ENCODE results near the gene BCLAF3. TPM values are rescaled to one million over a fixed set of nuclear protein-coding genes. Genes with fewer than 3 reads are reported as not detected.

Gene BCLAF3
- total RNA-seq, 4 donors from 2014 or later, result 16.5 to 20.6 (median 18.1) TPM

GRCh38 chrX:19972984-19973383, 17.9 kb downstream of the BCLAF3 start:
- peaks cover 0 to 10% (median 0%) of the 10 kb centered on the region in 4 donors for H3K4me1 ChIP-seq
- in situ Hi-C loops (cut with MboI; ENCODE audit: low pct_ligation_motif_present in 1 of 4, low pct_unique_long_range_greater_than_20kb in 1 of 4, low sequenced_read_pairs in 3 of 4) (no loop called here), intact Hi-C loops (cut with DNase I; ENCODE audit: low total_unique reads) (no loop called here)
- no peaks in the 10 kb centered on the region for H3K9me3 ChIP-seq
- no peak for TF ChIP-seq CTCF (IDR thresholded peaks at IDR 0.05)
- no peak for TF ChIP-seq POLR2AphosphoS5 (IDR thresholded peaks at IDR 0.05)
- no peak for TF ChIP-seq POLR2A (IDR thresholded peaks at IDR 0.05)
- no peak for TF ChIP-seq EP300 (IDR thresholded peaks at IDR 0.05; ENCODE audit: low read depth)
- H3K27ac ChIP-seq, result no peak overlapping the region
- no peaks in the 10 kb centered on the region for H3K36me3 ChIP-seq
- H3K4me3 ChIP-seq, result no peak overlapping the region
- no peak for DNase-seq
- no peaks in the 10 kb centered on the region for H3K27me3 ChIP-seq

- intact Hi-C loops (cut with DNase I; ENCODE audit: low total_unique reads), result no loop called here
- no peak overlapping the region for H3K27ac ChIP-seq
- no peaks in the 10 kb centered on the region for H3K4me1 ChIP-seq
- H3K9me3 ChIP-seq, result no peaks in the 10 kb centered on the region
- H3K36me3 ChIP-seq, result no peaks in the 10 kb centered on the region
- H3K4me3 ChIP-seq, result no peak overlapping the region
- no peaks in the 10 kb centered on the region for H3K27me3 ChIP-seq
- DNase-seq, result no peak
- 85% methylated on average over 6 of the region's 6 CpGs; no CpG with 5 or more reads in 1 of the 2 donors for WGBS, 2 donors (ENCODE audit: low coverage in 1 of 2)
- in situ Hi-C loops (cut with MboI; ENCODE audit: low pct_ligation_motif_present in 1 of 4, low pct_unique_long_range_greater_than_20kb in 1 of 4, low sequenced_read_pairs in 3 of 4), result no loop called here
- TF ChIP-seq POLR2AphosphoS5 (IDR thresholded peaks at IDR 0.05), result no peak
- no peak for TF ChIP-seq EP300 (IDR thresholded peaks at IDR 0.05; ENCODE audit: low read depth)
- no peak for TF ChIP-seq CTCF (IDR thresholded peaks at IDR 0.05)
- TF ChIP-seq POLR2A (IDR thresholded peaks at IDR 0.05), result no peak
Observed at GRCh38 chrX:19968276-19968675, 22.6 kb downstream of the BCLAF3 start.

- no peak for TF ChIP-seq EP300 (IDR thresholded peaks at IDR 0.05; ENCODE audit: low read depth)
- TF ChIP-seq POLR2A (IDR thresholded peaks at IDR 0.05), result no peak
- no peak for TF ChIP-seq CTCF (IDR thresholded peaks at IDR 0.05)
- TF ChIP-seq POLR2AphosphoS5 (IDR thresholded peaks at IDR 0.05), result no peak
- intact Hi-C loops (cut with DNase I; ENCODE audit: low total_unique reads) (no loop called here), in situ Hi-C loops (cut with MboI; ENCODE audit: low pct_ligation_motif_present in 1 of 4, low pct_unique_long_range_greater_than_20kb in 1 of 4, low sequenced_read_pairs in 3 of 4) (no loop called here)
- WGBS, 2 donors (ENCODE audit: low coverage in 1 of 2), result 75% methylated on average over 1 of the region's 1 CpG; no CpG with 5 or more reads in 1 of the 2 donors
- Histone ChIP-seq H3K9me3 (no peaks in the 10 kb centered on the region), H3K27me3 (no peaks in the 10 kb centered on the region), H3K36me3 (no peaks in the 10 kb centered on the region), H3K4me1 (no peaks in the 10 kb centered on the region), H3K4me3 (no peak overlapping the region), H3K27ac (no peak overlapping the region)
- DNase-seq, result no peak
Observed at GRCh38 chrX:19966056-19966455, 24.8 kb downstream of the BCLAF3 start.

GRCh38 chrX:19964017-19964710, 26.7 kb downstream of the BCLAF3 start:
- TF ChIP-seq POLR2A (IDR thresholded peaks at IDR 0.05), result no peak
- TF ChIP-seq EP300 (IDR thresholded peaks at IDR 0.05; ENCODE audit: low read depth), result no peak
- no peak for TF ChIP-seq POLR2AphosphoS5 (IDR thresholded peaks at IDR 0.05)
- TF ChIP-seq CTCF (IDR thresholded peaks at IDR 0.05), result no peak
- intact Hi-C loops (cut with DNase I; ENCODE audit: low total_unique reads) (no loop called here), in situ Hi-C loops (cut with MboI; ENCODE audit: low pct_ligation_motif_present in 1 of 4, low pct_unique_long_range_greater_than_20kb in 1 of 4, low sequenced_read_pairs in 3 of 4) (no loop called here)
- 62 to 65% methylated on average over 3 to 9 of the region's 9 CpGs for WGBS, 2 donors (ENCODE audit: low coverage in 1 of 2)
- H3K4me3 ChIP-seq, result no peak overlapping the region
- no peaks in the 10 kb centered on the region for H3K36me3 ChIP-seq
- no peaks in the 10 kb centered on the region for H3K27me3 ChIP-seq
- no peak for DNase-seq
- no peaks in the 10 kb centered on the region for H3K4me1 ChIP-seq
- H3K9me3 ChIP-seq, result no peaks in the 10 kb centered on the region
- no peak overlapping the region for H3K27ac ChIP-seq
